ENCODE measurements around the gene PHIP.

- TF ChIP-seq POLR2A (IDR thresholded peaks at IDR 0.05; ENCODE audit: low read length) (no peak), GATA1 (IDR thresholded peaks at IDR 0.05; ENCODE audit: low read depth, low read length) (no peak)
Observed at GRCh38 chr6:78993955-78994354, 84.1 kb downstream of the PHIP start.
